HG02623 (cell line): ENCODE results near the gene TPBGL.

ENCODE experiments used
- ATAC-seq: cut with Tn5 transposase; IDR thresholded peaks from one replicate; pipeline ENCODE4 v1.9.1; 2021; ENCODE audit warnings: moderate library complexity; ENCODE audit not compliant: unreplicated experiment

The TPBGL gene

GRCh38 chr11:75240311-75241035 is at the start of gene TPBGL:
TSS of gene TPBGL (plus strand) at chr11:75240774. CDS start at chr11:75241050, 276 bp downstream.
- no peak for ATAC-seq

DNA sequence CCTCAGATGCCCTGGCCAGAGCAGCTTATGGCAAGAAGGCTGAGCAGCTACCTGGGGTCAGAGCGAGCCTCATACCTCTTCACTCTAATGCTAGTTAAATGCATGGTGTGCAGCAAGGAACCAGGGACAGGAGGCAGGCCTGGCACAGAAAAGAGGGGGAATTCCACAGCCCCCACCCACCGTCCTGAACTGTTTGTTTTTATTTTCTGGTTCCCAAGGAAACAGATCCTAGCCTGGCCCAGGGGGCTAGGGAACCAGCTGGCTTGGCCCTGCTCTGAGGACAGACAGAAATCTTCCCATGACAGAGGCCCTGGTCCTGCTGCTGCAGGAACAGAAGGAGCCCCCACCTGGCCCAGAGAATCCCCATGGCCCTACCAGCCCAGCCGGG is 49.2 kb upstream of the TPBGL start:
- no peak for ATAC-seq

- ATAC-seq, result no peak
Observed at GRCh38 chr11:75193271-75193670, 47.3 kb upstream of the TPBGL start.

- no peak for ATAC-seq
Observed at GRCh38 chr11:75193711-75194110, 46.9 kb upstream of the TPBGL start.

GRCh38 chr11:75194147-75194546 is 46.4 kb upstream of the TPBGL start:
- no peak for ATAC-seq

DNA sequence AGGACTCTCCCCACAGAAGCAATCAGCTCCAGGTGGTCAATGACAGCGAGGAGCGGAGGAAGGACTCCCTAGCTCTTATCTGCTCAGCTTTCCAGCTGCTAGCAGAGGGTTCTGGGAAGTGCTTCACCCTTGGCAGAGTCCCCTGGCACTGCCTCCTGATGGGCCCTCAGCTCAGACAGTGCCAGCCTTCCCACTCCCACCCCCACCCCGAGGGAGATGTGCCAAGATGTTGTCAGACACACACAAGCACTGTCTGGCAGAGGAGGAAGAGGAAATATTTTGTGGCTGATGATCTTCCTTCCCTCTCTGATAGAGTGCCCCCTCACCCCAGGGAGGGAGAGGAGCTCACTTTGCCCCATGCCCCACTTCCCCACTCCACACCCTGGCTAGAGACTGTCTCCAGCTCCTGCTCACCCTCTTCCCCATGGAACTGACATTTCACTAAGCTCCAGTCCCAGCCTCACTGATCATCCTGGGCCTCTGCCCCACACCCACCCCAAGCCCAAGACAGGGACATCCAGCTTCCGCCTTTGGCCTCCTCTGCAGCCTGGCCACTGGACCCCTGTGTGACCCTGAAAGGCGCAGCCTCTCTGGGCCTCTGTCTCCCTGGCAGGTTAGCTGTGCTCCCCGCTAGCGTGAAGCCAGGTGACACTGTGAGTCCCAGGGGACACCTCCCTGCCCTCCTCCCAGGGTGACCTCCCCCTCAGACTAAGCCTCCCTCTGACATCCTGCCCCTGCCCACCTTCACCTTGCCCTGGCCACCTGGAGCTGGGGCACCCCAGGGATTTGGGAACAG is 45.2 kb upstream of the TPBGL start:
- no peak for ATAC-seq

DNA sequence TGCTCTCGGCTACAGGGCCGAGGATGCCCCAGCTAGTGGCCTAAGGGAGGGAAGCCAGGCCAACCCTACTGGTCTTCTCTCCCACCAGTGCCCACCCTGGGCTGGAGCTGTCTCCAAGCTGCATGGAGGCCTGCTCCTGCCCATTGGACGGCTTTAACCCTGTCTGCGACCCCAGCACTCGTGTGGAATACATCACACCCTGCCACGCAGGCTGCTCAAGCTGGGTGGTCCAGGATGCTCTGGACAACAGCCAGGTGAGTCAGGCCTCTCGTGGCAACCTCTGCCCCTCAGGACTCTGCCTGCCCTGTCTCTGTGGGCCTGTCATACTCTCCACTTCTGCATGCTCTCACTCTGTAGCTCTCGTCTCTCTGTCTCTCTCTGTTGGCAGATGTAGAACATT is 44.1 kb upstream of the TPBGL start:
- ATAC-seq, result no peak

DNA sequence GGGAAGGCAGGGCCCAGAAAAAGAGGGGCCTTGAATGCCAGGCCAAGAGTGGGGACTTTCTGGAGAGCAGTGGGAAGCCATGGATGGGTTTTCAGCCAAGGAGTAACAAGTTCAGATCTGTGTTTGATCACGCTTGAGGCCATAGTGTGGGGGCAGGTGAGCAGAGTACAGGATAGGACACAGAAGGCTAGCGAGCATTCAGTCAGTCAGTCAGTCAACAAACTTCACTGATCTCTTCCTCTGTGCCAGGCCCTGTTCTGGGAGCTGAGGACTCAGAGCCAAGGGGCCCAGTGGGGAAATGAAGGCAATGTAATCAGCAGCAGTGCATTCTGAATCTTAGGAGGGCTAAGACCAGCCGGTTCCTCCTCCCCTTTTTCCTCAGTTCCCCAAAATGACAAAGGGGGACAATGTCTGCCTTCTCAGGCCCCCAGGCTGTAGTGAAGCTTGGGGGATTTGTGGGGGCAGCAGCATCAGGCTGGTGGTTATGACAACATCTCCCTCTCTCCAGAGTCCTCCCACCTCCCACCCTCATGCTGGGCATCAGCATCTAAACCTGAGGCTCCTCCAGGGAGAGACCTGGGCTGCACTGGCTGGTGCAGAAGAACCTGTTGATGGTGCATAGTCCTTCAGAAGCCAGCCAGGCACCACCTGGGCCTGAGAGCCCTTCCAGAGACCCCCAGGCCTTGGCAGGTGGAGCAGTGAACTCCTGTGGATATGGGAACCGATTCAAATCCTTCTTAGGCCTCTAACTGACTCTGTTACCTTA is 42.9 kb upstream of the TPBGL start:
- ATAC-seq, result no peak

DNA sequence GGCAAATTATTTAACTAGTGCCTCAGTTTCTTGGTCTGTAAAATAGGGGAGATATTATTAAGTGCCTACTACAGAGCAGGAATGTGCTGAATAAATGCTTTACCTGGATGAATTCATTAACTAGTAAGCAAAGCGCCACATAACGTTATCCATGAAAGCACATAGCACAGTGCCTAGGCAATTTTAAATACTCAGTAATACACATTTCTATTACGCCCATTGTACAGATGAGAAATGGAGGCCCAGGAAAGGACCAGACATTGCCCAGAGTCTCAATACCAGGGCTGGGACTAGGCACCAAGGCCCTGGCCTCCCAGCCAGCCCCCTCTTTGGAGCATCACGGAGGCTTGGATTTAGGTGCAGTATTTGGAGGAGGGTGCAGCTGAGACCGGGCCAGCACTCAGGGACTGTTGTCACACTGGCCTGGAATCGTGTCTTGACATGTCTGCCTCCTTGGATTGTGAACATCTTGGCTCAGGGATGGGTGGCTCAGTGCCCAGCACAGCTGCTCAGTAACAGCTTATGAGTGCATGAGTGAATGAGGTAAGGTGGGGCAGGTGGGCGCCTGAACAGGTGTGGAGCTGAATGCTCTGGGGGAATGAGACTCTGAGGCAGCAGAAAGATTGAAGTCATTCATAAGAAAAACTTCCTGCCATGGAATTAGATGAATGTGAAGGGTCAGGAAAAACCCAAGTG is 42.1 kb upstream of the TPBGL start:
- no peak for ATAC-seq

GRCh38 chr11:75199412-75199955 is 41.1 kb upstream of the TPBGL start:
- no peak for ATAC-seq

- no peak for ATAC-seq
Observed at GRCh38 chr11:75200051-75200450, 40.5 kb upstream of the TPBGL start.

DNA sequence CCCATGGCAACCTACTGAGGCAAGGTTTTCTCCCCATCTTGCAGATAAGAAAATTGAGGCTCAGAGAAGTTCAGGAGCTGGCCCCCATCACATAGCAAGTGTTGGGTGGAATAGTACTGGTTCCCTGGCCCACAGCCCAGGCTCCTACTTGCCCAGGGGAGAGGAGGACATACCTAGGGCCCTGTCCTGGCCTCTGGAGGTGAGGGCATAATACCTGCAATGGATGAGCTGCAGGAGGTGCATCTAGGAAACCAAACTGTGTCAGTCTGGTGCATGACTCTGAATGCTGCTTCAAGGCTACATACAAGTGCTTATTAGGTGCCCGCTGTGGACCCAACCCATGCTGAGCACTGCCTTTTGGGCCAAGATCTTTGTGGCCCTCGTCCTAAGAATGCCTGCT is 40.0 kb upstream of the TPBGL start:
- no peak for ATAC-seq

DNA sequence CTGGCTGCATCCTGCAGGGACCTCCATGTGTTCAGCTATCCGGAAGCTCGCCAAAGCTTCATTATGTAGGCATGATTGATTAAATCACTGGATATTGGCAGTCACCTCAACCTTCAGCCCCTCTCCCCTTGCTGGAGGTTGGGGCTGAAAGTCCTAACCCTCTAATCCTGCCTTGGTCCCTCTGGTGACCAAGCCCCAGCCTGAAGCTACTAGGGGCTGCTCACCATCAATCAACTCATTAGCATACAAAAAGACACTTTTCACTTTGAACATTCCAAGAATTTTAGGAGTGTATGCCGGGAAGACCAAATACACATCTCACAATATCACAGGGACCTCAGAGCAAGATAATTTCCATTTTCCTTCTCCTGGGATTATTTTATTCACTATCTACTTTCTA is 38.8 kb upstream of the TPBGL start:
- ATAC-seq, result no peak

GRCh38 chr11:75202195-75202594 is 38.4 kb upstream of the TPBGL start:
- ATAC-seq, result no peak

DNA sequence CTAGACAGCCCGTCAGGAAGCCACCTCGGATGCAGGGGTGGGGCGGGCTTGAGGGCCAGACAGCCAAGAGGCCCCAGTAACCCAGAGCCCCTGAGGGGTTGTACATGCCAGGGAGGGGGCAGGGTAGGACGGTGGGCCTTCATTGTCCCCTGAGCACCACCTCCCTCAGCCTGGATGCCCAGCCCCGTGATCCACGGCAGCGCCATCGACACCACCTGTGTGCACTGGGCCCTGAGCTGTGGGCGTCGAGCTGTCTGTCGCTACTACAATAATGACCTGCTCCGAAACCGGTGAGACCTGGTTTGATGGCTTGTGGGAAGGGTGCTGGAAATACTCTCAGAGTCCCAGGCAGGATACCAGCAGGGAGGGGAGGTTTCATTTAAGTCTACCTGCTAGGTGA is 37.4 kb upstream of the TPBGL start:
- no peak for ATAC-seq

- ATAC-seq, result no peak
Observed at GRCh38 chr11:75203641-75204011, 36.9 kb upstream of the TPBGL start.

GRCh38 chr11:75204012-75204674 is 36.4 kb upstream of the TPBGL start:
- no peak for ATAC-seq

GRCh38 chr11:75204685-75205563 is 35.6 kb upstream of the TPBGL start:
- no peak for ATAC-seq

DNA sequence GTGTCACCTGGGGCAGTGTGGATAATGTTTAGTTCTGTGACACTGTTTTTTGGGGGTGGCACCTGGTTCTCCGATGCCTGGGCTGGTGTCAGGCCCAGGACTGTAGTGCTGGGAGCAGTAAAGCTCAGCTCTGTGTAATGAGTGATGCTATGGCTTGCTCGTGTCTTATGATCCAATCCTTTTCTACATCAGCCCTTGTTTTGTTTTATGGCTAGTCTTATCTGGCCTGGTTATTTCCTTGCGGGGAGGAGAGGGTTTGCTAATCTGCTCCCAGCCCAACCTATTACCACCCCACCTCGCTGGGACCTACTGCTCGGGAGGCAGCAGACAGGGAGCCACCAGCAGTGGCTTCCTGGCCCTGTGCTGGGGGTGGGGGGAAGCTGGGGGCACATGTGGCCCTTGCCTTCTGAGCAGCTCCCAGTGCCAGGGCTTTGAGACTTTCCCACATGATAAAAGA is 35.0 kb upstream of the TPBGL start:
- no peak for ATAC-seq
